KMS-11 (cell line): ENCODE measurements around the gene PRDM15.

Experiments
- H2AFZ ChIP-seq: fragments of 200-600 bp; sonication (generic); 2 replicates; pipeline ENCODE4 v1.6.1; 2016; ENCODE audit warnings: antibody characterized with exemption, mixed run types, low read depth
- H3K27ac ChIP-seq: fragments of 200-600 bp; sonication (generic); 2 replicates; pipeline ENCODE4 v1.6.1; 2016; ENCODE audit warnings: mild to moderate bottlenecking, mixed run types
- H3K27me3 ChIP-seq: fragments of 200-600 bp; sonication (generic); 2 replicates; pipeline ENCODE4 v1.6.1; 2017; ENCODE audit warnings: mild to moderate bottlenecking, low read depth, mixed run types, moderate library complexity; ENCODE audit not compliant: insufficient read depth
- H3K36me3 ChIP-seq: fragments of 200-600 bp; sonication (generic); 2 replicates; pipeline ENCODE4 v1.6.1; 2017; ENCODE audit warnings: mild to moderate bottlenecking, mixed run types; ENCODE audit not compliant: insufficient read depth
- H3K4me1 ChIP-seq: fragments of 200-600 bp; sonication (generic); 2 replicates; pipeline ENCODE4 v1.6.1; 2016; ENCODE audit warnings: mild to moderate bottlenecking, low read depth, mixed run types; ENCODE audit not compliant: poor library complexity, severe bottlenecking
- H3K4me2 ChIP-seq: fragments of 200-600 bp; sonication (generic); 2 replicates; pipeline ENCODE4 v1.7.0; 2016; ENCODE audit warnings: mild to moderate bottlenecking, mixed run types
- H3K4me3 ChIP-seq: fragments of 200-600 bp; sonication (generic); IDR thresholded peaks from 2 replicates; pipeline ENCODE4 v1.6.1; 2017; ENCODE audit warnings: low read depth, low read length, mixed read lengths; ENCODE audit not compliant: insufficient read depth
- H3K79me2 ChIP-seq: fragments of 200-600 bp; sonication (generic); 2 replicates; pipeline ENCODE4 v1.6.1; 2016; ENCODE audit warnings: low read depth, mixed run types; ENCODE audit not compliant: insufficient read depth
- H3K9ac ChIP-seq: fragments of 200-600 bp; sonication (generic); 2 replicates; pipeline ENCODE4 v1.6.1; 2016; ENCODE audit warnings: mild to moderate bottlenecking, mixed run types
- H4K20me1 ChIP-seq: fragments of 200-600 bp; sonication (generic); 2 replicates; pipeline ENCODE4 v1.6.1; 2016; ENCODE audit warnings: mild to moderate bottlenecking, mixed run types; ENCODE audit not compliant: insufficient read depth
- TF ChIP-seq, protein P1 (sequence below): fragments of 200-600 bp; sonication (generic); conservative IDR thresholded peaks from 2 replicates; pipeline ENCODE4 v1.6.1; 2017; ENCODE audit warnings: low read depth, mild to moderate bottlenecking, antibody characterized with exemption, low read length, moderate library complexity, mixed read lengths

Gene PRDM15

DNA sequence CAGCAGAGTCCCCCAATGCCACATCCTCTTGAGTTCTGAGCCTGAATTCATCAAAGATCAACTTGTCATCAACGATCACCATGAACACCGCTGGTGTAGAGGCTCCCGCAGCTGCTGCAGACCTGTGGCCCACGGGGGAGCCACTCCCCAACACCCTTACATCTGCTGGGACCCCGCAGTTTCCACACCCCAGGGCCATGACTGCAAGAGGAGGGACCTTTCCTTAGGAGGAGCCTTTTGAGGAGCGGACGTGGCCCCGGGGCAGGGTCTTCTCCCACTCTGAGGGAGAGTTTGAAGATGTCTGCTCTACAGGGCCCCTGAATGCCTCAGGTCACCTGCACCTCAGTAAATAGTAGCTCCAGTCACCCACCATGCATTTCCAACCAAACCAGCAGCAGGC, 2.7 kb downstream of the PRDM15 start:
- Histone ChIP-seq H2AFZ (no peak overlapping the region), H3K4me2 (no peak overlapping the region), H3K27ac (no peak overlapping the region), H3K4me3 (no peak overlapping the region), H3K9ac (no peak overlapping the region), H3K4me1 (peaks cover 17% of the 10 kb centered on the region), H4K20me1 (no peaks in the 10 kb centered on the region), H3K36me3 (no peaks in the 10 kb centered on the region), H3K27me3 (no peaks in the 10 kb centered on the region), H3K79me2 (peaks cover 8% of the 10 kb centered on the region; the same call in 1 of the 2 replicates)
- TF ChIP-seq, protein P1, sequence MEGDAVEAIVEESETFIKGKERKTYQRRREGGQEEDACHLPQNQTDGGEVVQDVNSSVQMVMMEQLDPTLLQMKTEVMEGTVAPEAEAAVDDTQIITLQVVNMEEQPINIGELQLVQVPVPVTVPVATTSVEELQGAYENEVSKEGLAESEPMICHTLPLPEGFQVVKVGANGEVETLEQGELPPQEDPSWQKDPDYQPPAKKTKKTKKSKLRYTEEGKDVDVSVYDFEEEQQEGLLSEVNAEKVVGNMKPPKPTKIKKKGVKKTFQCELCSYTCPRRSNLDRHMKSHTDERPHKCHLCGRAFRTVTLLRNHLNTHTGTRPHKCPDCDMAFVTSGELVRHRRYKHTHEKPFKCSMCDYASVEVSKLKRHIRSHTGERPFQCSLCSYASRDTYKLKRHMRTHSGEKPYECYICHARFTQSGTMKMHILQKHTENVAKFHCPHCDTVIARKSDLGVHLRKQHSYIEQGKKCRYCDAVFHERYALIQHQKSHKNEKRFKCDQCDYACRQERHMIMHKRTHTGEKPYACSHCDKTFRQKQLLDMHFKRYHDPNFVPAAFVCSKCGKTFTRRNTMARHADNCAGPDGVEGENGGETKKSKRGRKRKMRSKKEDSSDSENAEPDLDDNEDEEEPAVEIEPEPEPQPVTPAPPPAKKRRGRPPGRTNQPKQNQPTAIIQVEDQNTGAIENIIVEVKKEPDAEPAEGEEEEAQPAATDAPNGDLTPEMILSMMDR = no peak

DNA sequence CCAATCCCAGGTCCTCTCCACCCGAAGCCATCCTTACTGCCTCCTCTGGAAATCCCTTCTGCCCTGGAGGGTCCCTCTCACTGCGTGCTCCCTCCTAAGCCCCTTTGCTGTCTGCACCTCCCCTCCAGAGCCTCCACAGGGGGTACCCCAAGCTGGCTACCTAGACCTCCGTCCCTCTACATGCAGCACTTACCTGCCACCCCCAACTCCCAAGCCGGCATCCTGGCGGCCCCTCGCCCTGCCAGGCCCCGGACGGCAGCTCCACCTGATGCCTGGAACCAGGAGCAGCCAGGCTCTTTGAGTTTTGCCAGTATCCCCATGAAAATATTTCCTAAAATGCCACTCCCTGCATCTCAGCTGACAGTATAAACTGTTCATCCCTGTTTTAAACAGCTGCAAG, 4.1 kb downstream of the PRDM15 start:
- no peak overlapping the region for H3K4me2 ChIP-seq
- no peaks in the 10 kb centered on the region for H3K27me3 ChIP-seq
- no peak overlapping the region for H3K9ac ChIP-seq
- TF ChIP-seq, protein P1 = no peak
- H3K27ac ChIP-seq = no peak overlapping the region
- H3K79me2 ChIP-seq = peaks cover 8% of the 10 kb centered on the region; the same call in 1 of the 2 replicates
- H3K36me3 ChIP-seq = no peaks in the 10 kb centered on the region
- no peak overlapping the region for H3K4me3 ChIP-seq
- no peak overlapping the region for H2AFZ ChIP-seq
- H3K4me1 ChIP-seq = peaks cover 15% of the 10 kb centered on the region
- no peaks in the 10 kb centered on the region for H4K20me1 ChIP-seq

DNA sequence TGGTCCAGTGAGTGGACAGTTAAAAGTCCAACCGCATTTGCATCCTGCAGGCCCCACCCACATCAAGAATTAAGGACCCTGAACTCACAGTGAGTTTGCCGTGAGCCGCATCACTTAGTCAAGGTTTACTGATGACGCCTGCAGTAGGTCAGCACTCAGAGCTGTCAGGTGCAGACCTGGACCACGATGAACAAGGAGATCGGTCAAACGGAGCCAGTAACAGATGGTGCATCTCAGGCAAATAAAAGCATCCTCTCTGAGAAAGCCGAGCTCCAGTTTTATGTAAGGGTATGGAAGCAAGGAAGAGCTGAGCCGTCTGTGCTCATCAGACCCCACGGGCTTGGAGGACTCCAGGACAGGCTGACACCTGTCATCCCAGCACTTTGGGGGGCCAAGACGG, 4.5 kb downstream of the PRDM15 start:
- Histone ChIP-seq H3K27ac (no peak overlapping the region), H3K36me3 (no peaks in the 10 kb centered on the region), H3K27me3 (no peaks in the 10 kb centered on the region), H3K4me1 (peaks cover 13% of the 10 kb centered on the region), H3K79me2 (peaks cover 8% of the 10 kb centered on the region; the same call in 1 of the 2 replicates), H3K4me3 (no peak overlapping the region), H3K4me2 (no peak overlapping the region), H2AFZ (no peak overlapping the region), H3K9ac (no peak overlapping the region), H4K20me1 (no peaks in the 10 kb centered on the region)
- TF ChIP-seq, protein P1 = no peak

DNA sequence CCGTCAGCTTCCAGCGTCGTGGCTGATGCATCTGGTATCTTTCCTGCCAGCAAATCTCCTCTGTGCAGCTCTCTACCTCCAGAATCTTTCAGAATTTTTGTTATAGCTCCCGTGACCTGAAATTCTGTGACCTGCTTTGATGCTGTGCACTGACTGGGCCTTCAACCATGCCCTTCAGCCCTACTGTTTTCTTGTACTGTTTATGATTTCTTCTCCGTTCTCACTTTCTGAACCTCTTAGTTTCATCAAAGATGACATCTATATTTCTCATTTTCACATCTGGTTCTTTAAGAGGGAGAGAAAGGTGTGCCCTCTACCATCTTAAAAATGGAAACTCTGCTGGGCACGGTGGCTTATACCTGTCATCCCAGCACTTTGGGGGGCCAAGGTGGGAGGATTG, 5.7 kb downstream of the PRDM15 start:
- H3K9ac ChIP-seq = no peak overlapping the region
- peaks cover 8% of the 10 kb centered on the region; the same call in 1 of the 2 replicates for H3K79me2 ChIP-seq
- H3K4me3 ChIP-seq = no peak overlapping the region
- no peaks in the 10 kb centered on the region for H4K20me1 ChIP-seq
- H3K36me3 ChIP-seq = no peaks in the 10 kb centered on the region
- no peaks in the 10 kb centered on the region for H3K27me3 ChIP-seq
- H3K4me1 ChIP-seq = peaks cover 19% of the 10 kb centered on the region
- H3K27ac ChIP-seq = no peak overlapping the region
- no peak overlapping the region for H3K4me2 ChIP-seq
- TF ChIP-seq, protein P1 = no peak
- no peak overlapping the region for H2AFZ ChIP-seq
